Measurements from ENCODE around the gene ARL14EPL.

Gene ARL14EPL

GRCh38 chr5:116045821-116046220 is 13.5 kb downstream of the ARL14EPL start:
- Histone ChIP-seq H2BK5ac (ENCODE audit: low read depth, low read length, poor library complexity, severe bottlenecking) (no peak overlapping the region), H3K4ac (ENCODE audit: low read depth in 1 of 2, low read length in 2 of 2) (no peak overlapping the region), H3K27ac (ENCODE audit: low read length, poor library complexity, severe bottlenecking) (no peak overlapping the region), H3K79me1 (replicated peaks; ENCODE audit: low read length, poor library complexity, severe bottlenecking) (no peaks in the 10 kb centered on the region), H3K4me1 (ENCODE audit: control insufficient read depth, insufficient read depth, low read depth, low read length) (no peaks in the 10 kb centered on the region), H2BK15ac (ENCODE audit: low read depth, poor library complexity, severe bottlenecking) (no peak overlapping the region), H3K36me3 (ENCODE audit: control insufficient read depth in 1 of 2, insufficient read depth in 2 of 2, low read depth in 1 of 2, low read length in 2 of 2) (no peaks in the 10 kb centered on the region), H3K27me3 (ENCODE audit: control insufficient read depth in 1 of 2, insufficient read depth in 1 of 2, low read length in 2 of 2) (peaks cover 0 to 4% of the 10 kb centered on the region in 2 experiments), H2AK5ac (ENCODE audit: low read length, severe bottlenecking) (no peak overlapping the region), H2BK120ac (ENCODE audit: low read depth, low read length) (no peak overlapping the region), H4K91ac (ENCODE audit: low read length) (no peak overlapping the region), H3K23ac (ENCODE audit: low read length in 2 of 2) (no peak overlapping the region), H3K4me2 (ENCODE audit: low read length, poor library complexity, severe bottlenecking) (no peak overlapping the region), H3K18ac (ENCODE audit: low read depth in 1 of 2, low read length in 2 of 2) (no peak overlapping the region), H2AFZ (ENCODE audit: low read depth, low read length) (no peak overlapping the region), H4K8ac (ENCODE audit: low read length) (no peak overlapping the region), H3K9ac (ENCODE audit: low read length) (no peak overlapping the region), H3K9me3 (ENCODE audit: control insufficient read depth, low read length) (no peaks in the 10 kb centered on the region), H3K4me3 (ENCODE audit: insufficient read depth in 1 of 2, low read depth in 1 of 2, low read length in 2 of 2) (no peak overlapping the region), H2BK12ac (ENCODE audit: low read length in 2 of 2) (no peak overlapping the region), H3K14ac (ENCODE audit: low read length in 2 of 2) (no peak overlapping the region)
- 86% methylated on average over 1 of the region's 2 CpGs for WGBS
- DNase-seq = no peak

GRCh38 chr5:116046261-116046660 is 14.0 kb downstream of the ARL14EPL start:
- Histone ChIP-seq H3K23ac (ENCODE audit: low read length in 2 of 2) (no peak overlapping the region), H3K4ac (ENCODE audit: low read depth in 1 of 2, low read length in 2 of 2) (no peak overlapping the region), H3K9me3 (ENCODE audit: control insufficient read depth, low read length) (no peaks in the 10 kb centered on the region), H2BK5ac (ENCODE audit: low read depth, low read length, poor library complexity, severe bottlenecking) (no peak overlapping the region), H2BK12ac (ENCODE audit: low read length in 2 of 2) (no peak overlapping the region), H3K9ac (ENCODE audit: low read length) (no peak overlapping the region), H2BK15ac (ENCODE audit: low read depth, poor library complexity, severe bottlenecking) (no peak overlapping the region), H2BK120ac (ENCODE audit: low read depth, low read length) (no peak overlapping the region), H3K4me3 (ENCODE audit: insufficient read depth in 1 of 2, low read depth in 1 of 2, low read length in 2 of 2) (no peak overlapping the region), H3K27ac (ENCODE audit: low read length, poor library complexity, severe bottlenecking) (no peak overlapping the region), H4K8ac (ENCODE audit: low read length) (no peak overlapping the region), H2AFZ (ENCODE audit: low read depth, low read length) (no peak overlapping the region), H2AK5ac (ENCODE audit: low read length, severe bottlenecking) (no peak overlapping the region), H3K79me1 (replicated peaks; ENCODE audit: low read length, poor library complexity, severe bottlenecking) (no peaks in the 10 kb centered on the region), H4K91ac (ENCODE audit: low read length) (no peak overlapping the region), H3K4me2 (ENCODE audit: low read length, poor library complexity, severe bottlenecking) (no peak overlapping the region), H3K27me3 (ENCODE audit: control insufficient read depth in 1 of 2, insufficient read depth in 1 of 2, low read length in 2 of 2) (peaks cover 0 to 4% of the 10 kb centered on the region in 2 experiments), H3K4me1 (ENCODE audit: control insufficient read depth, insufficient read depth, low read depth, low read length) (no peaks in the 10 kb centered on the region), H3K14ac (ENCODE audit: low read length in 2 of 2) (no peak overlapping the region), H3K18ac (ENCODE audit: low read depth in 1 of 2, low read length in 2 of 2) (no peak overlapping the region), H3K36me3 (ENCODE audit: control insufficient read depth in 1 of 2, insufficient read depth in 2 of 2, low read depth in 1 of 2, low read length in 2 of 2) (no peaks in the 10 kb centered on the region)
- 85% methylated on average over 2 of the region's 3 CpGs for WGBS
- no peak for DNase-seq

GRCh38 chr5:116046823-116047222 is 14.6 kb downstream of the ARL14EPL start:
- no peak overlapping the region for H3K4ac ChIP-seq (ENCODE audit: low read depth in 1 of 2, low read length in 2 of 2)
- no peak overlapping the region for H2BK12ac ChIP-seq (ENCODE audit: low read length in 2 of 2)
- H3K27me3 ChIP-seq (ENCODE audit: control insufficient read depth in 1 of 2, insufficient read depth in 1 of 2, low read length in 2 of 2) = peaks cover 0 to 4% of the 10 kb centered on the region in 2 experiments
- no peak overlapping the region for H2AFZ ChIP-seq (ENCODE audit: low read depth, low read length)
- no peaks in the 10 kb centered on the region for H3K79me1 ChIP-seq (replicated peaks; ENCODE audit: low read length, poor library complexity, severe bottlenecking)
- H2BK15ac ChIP-seq (ENCODE audit: low read depth, poor library complexity, severe bottlenecking) = no peak overlapping the region
- H3K4me3 ChIP-seq (ENCODE audit: insufficient read depth in 1 of 2, low read depth in 1 of 2, low read length in 2 of 2) = no peak overlapping the region
- no peaks in the 10 kb centered on the region for H3K36me3 ChIP-seq (ENCODE audit: control insufficient read depth in 1 of 2, insufficient read depth in 2 of 2, low read depth in 1 of 2, low read length in 2 of 2)
- no peak overlapping the region for H2AK5ac ChIP-seq (ENCODE audit: low read length, severe bottlenecking)
- WGBS = 92% methylated on average over 2 of the region's 2 CpGs
- no peak overlapping the region for H3K4me2 ChIP-seq (ENCODE audit: low read length, poor library complexity, severe bottlenecking)
- no peak overlapping the region for H4K91ac ChIP-seq (ENCODE audit: low read length)
- no peak overlapping the region for H3K23ac ChIP-seq (ENCODE audit: low read length in 2 of 2)
- no peak overlapping the region for H2BK5ac ChIP-seq (ENCODE audit: low read depth, low read length, poor library complexity, severe bottlenecking)
- no peaks in the 10 kb centered on the region for H3K9me3 ChIP-seq (ENCODE audit: control insufficient read depth, low read length)
- H4K8ac ChIP-seq (ENCODE audit: low read length) = no peak overlapping the region
- H3K4me1 ChIP-seq (ENCODE audit: control insufficient read depth, insufficient read depth, low read depth, low read length) = no peaks in the 10 kb centered on the region
- H3K27ac ChIP-seq (ENCODE audit: low read length, poor library complexity, severe bottlenecking) = no peak overlapping the region
- H2BK120ac ChIP-seq (ENCODE audit: low read depth, low read length) = no peak overlapping the region
- H3K9ac ChIP-seq (ENCODE audit: low read length) = no peak overlapping the region
- no peak overlapping the region for H3K18ac ChIP-seq (ENCODE audit: low read depth in 1 of 2, low read length in 2 of 2)
- H3K14ac ChIP-seq (ENCODE audit: low read length in 2 of 2) = no peak overlapping the region
- DNase-seq = no peak

GRCh38 chr5:116058346-116058936 is 26.2 kb downstream of the ARL14EPL start:
- H3K4me3 ChIP-seq (ENCODE audit: insufficient read depth in 1 of 2, low read depth in 1 of 2, low read length in 2 of 2) = no peak overlapping the region
- DNase-seq = no peak
- H2AK5ac ChIP-seq (ENCODE audit: low read length, severe bottlenecking) = no peak overlapping the region

More at GRCh38 chr5:116058346-116058936, 26.2 kb downstream of the ARL14EPL start:
- no peak overlapping the region for H3K4ac ChIP-seq (ENCODE audit: low read depth in 1 of 2, low read length in 2 of 2)
- H3K27me3 ChIP-seq (ENCODE audit: control insufficient read depth in 1 of 2, insufficient read depth in 1 of 2, low read length in 2 of 2) = peaks cover 0 to 4% of the 10 kb centered on the region in 2 experiments
- no peak overlapping the region for H2BK120ac ChIP-seq (ENCODE audit: low read depth, low read length)
- no peak overlapping the region for H3K4me2 ChIP-seq (ENCODE audit: low read length, poor library complexity, severe bottlenecking)
- H4K91ac ChIP-seq (ENCODE audit: low read length) = no peak overlapping the region
- no peaks in the 10 kb centered on the region for H3K9me3 ChIP-seq (ENCODE audit: control insufficient read depth, low read length)
- H3K27ac ChIP-seq (ENCODE audit: low read length, poor library complexity, severe bottlenecking) = no peak overlapping the region
- no peak overlapping the region for H3K23ac ChIP-seq (ENCODE audit: low read length in 2 of 2)
- no peaks in the 10 kb centered on the region for H3K4me1 ChIP-seq (ENCODE audit: control insufficient read depth, insufficient read depth, low read depth, low read length)
- no peak overlapping the region for H3K18ac ChIP-seq (ENCODE audit: low read depth in 1 of 2, low read length in 2 of 2)
- no peak overlapping the region for H2BK12ac ChIP-seq (ENCODE audit: low read length in 2 of 2)
- no peak overlapping the region for H2AFZ ChIP-seq (ENCODE audit: low read depth, low read length)
- H3K79me1 ChIP-seq (replicated peaks; ENCODE audit: low read length, poor library complexity, severe bottlenecking) = no peaks in the 10 kb centered on the region
- no peak overlapping the region for H4K8ac ChIP-seq (ENCODE audit: low read length)
- WGBS = 88% methylated on average over 11 of the region's 13 CpGs
- H3K36me3 ChIP-seq (ENCODE audit: control insufficient read depth in 1 of 2, insufficient read depth in 2 of 2, low read depth in 1 of 2, low read length in 2 of 2) = no peaks in the 10 kb centered on the region
- H2BK5ac ChIP-seq (ENCODE audit: low read depth, low read length, poor library complexity, severe bottlenecking) = no peak overlapping the region
- H3K14ac ChIP-seq (ENCODE audit: low read length in 2 of 2) = no peak overlapping the region
- no peak overlapping the region for H3K9ac ChIP-seq (ENCODE audit: low read length)
- no peak overlapping the region for H2BK15ac ChIP-seq (ENCODE audit: low read depth, poor library complexity, severe bottlenecking)
